SKM-1 treated with dmso at 0.1 percent for 144 hours (cell line): ENCODE results near the gene ENTHD1.

Experiments
- DNase-seq: peaks from one replicate; lab custom pipeline; 2025; ENCODE audit not compliant: unreplicated experiment; lab: John Stamatoyannopoulos, UW

ENTHD1 gene

GRCh38 chr22:39893526-39893925 lies at the start of gene ENTHD1:
ENTHD1 (minus strand) TSS chr22:39893760; CDS start chr22:39887748, 6,012 bp downstream.
- no peak for DNase-seq

DNA sequence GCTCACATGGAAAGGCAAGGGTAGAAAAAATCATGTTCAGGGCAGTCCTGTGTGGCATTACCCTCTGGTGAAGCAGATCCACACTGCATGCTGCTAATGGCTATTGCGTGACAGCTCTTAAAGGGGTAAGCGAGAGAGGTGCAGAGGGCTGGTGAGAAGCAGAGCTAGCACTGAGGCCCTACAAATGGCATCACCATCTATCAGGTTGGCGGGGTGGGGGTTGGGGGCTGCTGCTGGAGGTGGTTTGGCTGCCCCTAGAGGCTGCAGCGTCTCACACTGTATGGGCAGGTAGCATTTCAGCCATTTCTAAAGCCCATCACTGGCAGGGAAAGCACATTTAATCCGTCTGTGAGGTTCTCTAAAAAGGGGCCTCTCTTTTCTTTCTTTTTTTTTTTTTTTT lies 49.8 kb upstream of the ENTHD1 start:
- no peak for DNase-seq

DNA sequence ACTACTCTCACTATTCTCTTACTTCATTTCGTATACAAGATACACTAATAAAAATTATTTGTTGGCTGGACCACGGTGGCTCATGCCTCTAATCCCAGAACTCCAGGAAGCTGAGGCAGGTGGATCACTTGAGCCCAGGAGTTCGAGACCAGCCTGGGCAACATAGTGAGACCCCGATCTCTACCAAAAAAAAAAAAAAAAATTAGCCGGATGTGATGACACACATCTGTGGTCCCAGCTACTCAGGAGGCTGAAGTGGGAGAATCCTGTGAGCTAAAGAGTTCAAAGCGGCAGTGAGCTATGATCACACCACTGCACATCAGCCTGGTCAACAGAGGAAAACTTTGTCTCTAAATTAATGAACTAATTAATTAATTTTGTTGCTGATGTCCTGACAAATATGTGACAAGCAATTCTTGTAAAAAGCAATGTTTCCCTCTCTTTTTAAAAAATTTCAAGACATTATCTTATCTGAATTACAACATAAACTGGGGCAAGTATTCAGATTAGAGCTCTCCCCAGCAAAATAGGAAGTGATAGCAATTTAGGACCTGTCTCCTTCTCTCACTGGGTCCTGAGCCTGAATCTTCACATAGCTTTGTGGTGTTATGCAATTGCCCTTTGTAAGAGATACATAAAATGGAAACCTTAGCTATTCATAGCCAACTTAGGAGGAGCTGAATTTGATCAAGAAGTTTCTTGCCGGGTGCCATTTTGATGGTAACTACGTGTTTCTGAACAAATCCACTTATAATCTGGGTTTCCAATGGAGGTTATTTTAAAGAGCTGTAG lies 49.1 kb upstream of the ENTHD1 start:
- no peak for DNase-seq

DNA sequence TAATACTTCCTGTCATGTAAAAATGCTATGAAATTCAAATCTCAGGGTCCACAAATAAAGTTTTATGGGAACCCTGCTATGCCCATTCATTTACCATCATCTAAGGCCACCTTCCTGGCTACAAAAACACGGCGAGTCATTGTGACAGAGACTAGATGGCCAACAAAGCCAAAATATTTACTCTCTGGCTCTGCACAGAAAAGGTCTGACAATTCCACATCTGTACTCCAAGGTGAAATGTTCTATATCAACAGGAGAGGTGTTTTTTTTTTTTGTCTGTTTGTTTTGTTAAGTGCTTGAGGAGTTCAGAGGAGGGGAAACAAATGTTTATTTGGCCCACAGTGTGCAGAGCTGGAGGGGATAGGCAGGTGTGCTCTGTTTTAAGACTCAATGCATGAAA lies 48.0 kb upstream of the ENTHD1 start:
- no peak for DNase-seq

- DNase-seq = no peak
These were observed 47.3 kb upstream of the ENTHD1 start for GRCh38 chr22:39940757-39941305.

GRCh38 chr22:39939830-39940229 lies 46.3 kb upstream of the ENTHD1 start:
- DNase-seq = no peak

DNA sequence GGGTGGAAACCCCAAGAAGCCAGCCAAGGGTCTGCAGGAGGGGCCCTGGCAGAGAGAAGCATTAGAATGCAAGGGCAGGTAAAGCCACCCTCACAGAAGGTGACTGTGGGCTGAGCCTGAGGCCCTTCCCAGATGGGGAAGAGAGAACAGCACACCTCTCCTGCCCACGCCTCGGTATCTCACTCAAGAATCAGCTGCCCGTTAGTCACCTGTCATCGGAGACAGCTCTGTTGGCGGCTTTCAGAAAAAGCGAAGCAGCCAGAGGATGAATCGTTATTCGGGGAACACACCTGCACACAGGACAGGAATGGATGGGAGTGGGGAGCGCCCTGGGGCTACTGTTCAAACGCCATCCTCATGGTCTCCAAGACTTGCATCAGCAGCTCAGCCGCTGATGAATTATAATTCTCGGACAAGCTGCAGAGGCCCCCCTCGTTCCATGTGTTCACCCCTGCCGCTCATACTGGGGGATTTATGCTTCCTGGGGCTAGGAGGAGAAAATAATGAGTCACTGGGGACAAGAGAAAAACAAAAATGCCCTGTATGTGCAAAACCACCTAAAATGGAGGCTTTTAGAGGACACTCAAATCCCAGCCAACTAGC lies 45.0 kb upstream of the ENTHD1 start:
- no peak for DNase-seq

DNA sequence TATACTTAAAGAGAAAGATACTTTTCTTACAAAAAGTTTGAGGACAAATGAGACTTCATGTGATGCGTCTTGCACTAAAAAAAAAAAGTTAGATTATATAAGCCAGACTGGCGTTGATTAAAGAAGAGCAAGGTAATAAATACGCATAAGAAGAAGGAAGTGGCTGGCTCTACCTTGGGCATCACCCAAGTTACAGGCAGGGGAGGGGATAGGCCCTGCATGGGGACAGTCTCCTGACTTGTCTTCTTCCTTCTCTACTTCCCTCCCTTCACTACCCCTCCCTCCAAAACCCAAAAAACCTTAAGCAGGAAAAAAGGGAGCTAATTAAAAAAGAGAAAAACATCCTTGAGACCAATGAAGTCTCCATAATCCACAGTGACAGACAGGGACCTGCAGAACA lies 44.3 kb upstream of the ENTHD1 start:
- DNase-seq = no peak

DNA sequence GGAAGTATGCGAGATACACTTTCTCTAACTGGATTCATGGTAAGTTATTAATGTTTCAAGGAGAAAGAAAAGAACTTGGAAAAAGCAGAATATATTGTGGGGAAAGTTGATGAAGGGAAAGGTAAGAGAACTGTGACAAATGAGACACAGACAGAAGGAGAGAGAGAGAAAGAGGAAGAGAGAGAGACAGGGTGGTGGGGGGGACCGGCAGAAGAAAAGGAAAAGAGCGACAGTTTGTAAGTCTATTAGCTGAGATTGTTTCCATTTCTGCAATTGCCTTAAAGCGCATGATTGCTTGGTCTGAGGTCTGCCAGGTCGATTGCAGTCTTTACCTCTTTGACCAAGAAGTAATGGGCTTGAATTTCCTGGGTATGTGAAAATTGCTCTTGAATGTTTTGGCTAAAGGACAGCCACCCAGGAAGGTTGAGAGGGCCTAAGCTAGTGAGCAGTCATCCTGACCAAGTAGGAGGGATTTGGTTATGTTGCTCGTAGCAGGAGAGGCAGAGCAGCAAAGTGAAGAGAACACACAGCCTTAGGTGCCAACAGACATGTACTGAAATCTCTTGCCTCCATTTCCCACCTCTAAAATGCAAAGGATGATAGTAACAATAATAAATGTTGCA lies 43.1 kb upstream of the ENTHD1 start:
- DNase-seq = no peak

DNA sequence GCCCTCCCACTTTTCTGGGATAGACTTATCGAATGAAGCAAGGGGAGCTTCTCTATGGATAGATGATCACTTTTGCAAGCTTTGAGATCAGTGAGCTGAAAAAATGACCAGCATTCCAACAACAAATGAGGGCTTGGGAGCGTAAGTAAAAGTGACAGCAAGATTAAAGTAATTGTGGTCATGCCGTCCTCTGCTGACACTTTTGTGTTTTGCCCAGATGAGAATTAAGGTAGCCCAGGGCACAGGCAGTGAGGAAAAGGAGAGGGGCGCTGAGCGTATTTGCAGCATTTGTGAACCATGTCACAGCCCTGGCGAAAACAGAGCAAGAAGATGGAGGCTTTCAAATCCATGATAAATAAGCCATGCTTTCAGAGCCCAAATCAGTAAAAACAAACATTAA lies 42.1 kb upstream of the ENTHD1 start:
- no peak for DNase-seq

DNA sequence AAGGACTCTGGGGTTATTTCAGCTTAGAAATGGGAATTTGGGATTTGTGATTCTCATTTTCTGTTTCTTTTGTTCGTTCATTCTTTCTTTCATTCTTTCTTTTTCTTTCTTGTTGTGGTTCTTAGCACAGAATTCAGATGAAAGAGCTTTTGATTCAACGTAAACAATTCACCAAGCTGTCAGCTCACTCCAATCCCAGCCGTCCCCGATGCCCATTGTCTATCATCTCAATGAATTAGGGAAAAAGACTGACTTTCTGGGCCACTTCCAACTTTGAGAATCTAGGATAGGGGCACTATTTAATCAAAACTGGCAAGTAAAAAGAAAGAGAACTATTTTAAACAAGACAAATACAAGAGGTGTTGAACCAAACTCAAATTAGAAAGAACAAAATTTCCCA lies 41.6 kb upstream of the ENTHD1 start:
- DNase-seq = no peak

GRCh38 chr22:39933741-39934140 lies 40.2 kb upstream of the ENTHD1 start:
- DNase-seq = no peak

- no peak for DNase-seq
These were observed 39.5 kb upstream of the ENTHD1 start for GRCh38 chr22:39932918-39933649.

DNA sequence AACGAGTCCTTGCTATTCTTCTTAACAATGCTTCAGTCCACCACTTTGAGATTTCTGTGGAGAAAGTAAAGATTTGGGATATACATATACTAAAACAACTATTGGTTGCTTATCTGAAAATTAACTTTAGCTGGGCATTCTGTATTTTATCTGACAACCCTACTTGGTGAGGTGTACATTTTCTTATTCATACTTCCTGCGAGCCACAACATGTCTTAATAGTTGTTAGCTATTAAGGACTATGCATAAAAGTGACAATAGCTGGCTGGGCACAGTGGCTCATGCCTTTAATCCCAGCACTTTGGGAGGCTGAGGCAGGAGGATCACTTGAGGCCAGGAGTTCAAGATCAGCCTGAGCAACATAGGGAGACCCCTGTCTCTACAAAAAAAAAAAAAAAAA lies 38.6 kb upstream of the ENTHD1 start:
- DNase-seq = no peak

- DNase-seq = no peak
These were observed 37.7 kb upstream of the ENTHD1 start for GRCh38 chr22:39931251-39931650.

DNA sequence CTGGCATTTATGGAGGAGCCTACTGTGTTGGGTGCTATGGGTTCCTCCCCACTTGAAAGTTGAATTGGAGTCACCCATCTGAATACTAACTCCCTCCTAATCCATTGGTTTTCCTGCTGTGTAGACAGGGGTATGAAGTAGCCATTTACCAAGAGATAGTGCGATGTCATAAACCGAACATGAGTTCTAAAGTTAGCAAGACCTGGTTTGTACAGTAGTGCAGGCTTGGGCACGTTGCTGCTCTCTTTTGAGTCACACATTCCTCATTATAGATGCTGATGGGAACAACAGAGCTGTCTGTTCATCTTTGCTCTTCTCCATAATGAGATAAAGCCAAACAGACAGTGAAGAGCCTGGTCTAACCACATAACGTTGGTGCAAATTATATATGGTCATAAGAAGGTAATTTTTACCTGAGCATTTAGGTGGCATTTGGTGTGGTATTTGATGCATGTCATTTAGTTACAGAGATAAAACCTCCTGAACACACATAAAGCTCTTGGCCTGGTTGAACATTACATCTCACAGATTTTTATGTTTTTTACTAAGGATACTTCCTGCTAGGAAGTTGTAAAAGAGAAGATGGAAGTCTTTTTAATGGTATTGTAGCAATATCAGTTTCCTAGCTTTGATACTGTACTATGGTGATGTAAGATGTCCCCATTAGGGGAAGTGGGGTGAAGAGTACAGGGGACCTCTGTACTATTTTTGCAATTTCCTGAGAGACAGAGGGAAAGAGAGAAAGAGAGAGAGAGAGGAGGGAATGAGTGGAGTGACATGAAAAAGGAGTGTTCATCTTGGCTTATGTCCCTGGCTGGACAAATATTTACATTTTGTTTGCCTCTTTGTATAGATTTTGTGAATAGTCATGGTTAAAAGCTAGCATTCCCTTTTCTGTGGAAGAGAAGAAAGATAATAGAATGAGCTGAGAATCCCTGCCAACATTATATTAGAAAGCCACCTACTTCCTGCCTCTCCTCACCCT lies 35.3 kb upstream of the ENTHD1 start:
- DNase-seq = no peak

GRCh38 chr22:39927544-39927943 lies 34.0 kb upstream of the ENTHD1 start:
- no peak for DNase-seq

DNA sequence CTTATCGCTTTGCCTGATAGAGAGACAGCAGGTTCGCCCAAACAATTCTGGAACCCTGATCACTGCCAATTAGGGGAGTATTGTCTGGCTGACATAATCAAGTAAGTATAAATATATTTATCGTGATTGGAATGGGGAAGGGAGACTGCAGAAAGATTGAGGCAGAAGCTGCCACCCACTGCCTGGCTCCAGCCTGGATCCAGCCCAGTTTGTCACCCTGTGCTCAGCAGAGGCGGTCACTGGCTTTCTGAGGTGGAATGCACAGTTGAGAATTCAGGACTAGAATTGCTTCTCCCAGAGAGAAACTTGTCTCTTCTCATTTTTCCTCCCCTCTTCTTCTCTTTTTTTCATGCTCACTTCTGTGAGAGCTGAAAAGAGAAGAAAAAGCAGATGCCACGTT lies 33.2 kb upstream of the ENTHD1 start:
- DNase-seq = no peak

- DNase-seq = no peak
These were observed 32.5 kb upstream of the ENTHD1 start for GRCh38 chr22:39925909-39926679.
